GM19455 (cell line): Measurements from ENCODE around the gene USP16.
"Not testable (repeated sequence)": the region's sequence is repeated elsewhere in the genome, so short reads cannot be mapped to it uniquely, and the experiment has no call there.

Experiments
- ATAC-seq: cut with Tn5 transposase; IDR thresholded peaks from one replicate; pipeline ENCODE4 v1.9.1; 2021; ENCODE audit not compliant: unreplicated experiment

The USP16 gene

GRCh38 chr21:29030909-29031308, 6.4 kb downstream of the USP16 start:
- ATAC-seq, result no peak

GRCh38 chr21:29033301-29033700, 8.8 kb downstream of the USP16 start:
- ATAC-seq, result no peak

- no peak for ATAC-seq
Measured at GRCh38 chr21:29033871-29034270, 9.4 kb downstream of the USP16 start.

- no peak for ATAC-seq
Measured at GRCh38 chr21:29034678-29035077, 10.2 kb downstream of the USP16 start.

GRCh38 chr21:29052224-29052623, 27.8 kb downstream of the USP16 start:
- no peak for ATAC-seq

GRCh38 chr21:29053011-29053553, 28.6 kb downstream of the USP16 start:
- no peak for ATAC-seq

GRCh38 chr21:29053656-29054055, 29.2 kb downstream of the USP16 start:
- ATAC-seq, result no peak

- ATAC-seq, result no peak
Measured at GRCh38 chr21:29055080-29055479, 30.6 kb downstream of the USP16 start.

- no peak for ATAC-seq
Measured at GRCh38 chr21:29056005-29056404, 31.5 kb downstream of the USP16 start.

GRCh38 chr21:29056538-29057050, 32.1 kb downstream of the USP16 start:
- ATAC-seq, result no peak

GRCh38 chr21:29064850-29065481, 40.5 kb downstream of the USP16 start:
- ATAC-seq, result peak; percentile 94

- peak; percentile 1 for ATAC-seq
Measured at GRCh38 chr21:29072873-29073221, 48.4 kb downstream of the USP16 start.

GRCh38 chr21:29073222-29074006, 48.9 kb downstream of the USP16 start, which contains the start of gene CCT8:
CCT8 (minus strand) TSS chr21:29073648; CDS start chr21:29073590, 58 bp downstream.
- peak; percentile 93 for ATAC-seq

GRCh38 chr21:29074007-29074376, 49.5 kb downstream of the USP16 start:
- ATAC-seq, result peak; percentile 18

GRCh38 chr21:29074783-29075182, 50.3 kb downstream of the USP16 start:
- no peak for ATAC-seq

- no peak for ATAC-seq
Measured at GRCh38 chr21:29075706-29076466, 51.4 kb downstream of the USP16 start.

- not testable (repeated sequence) for ATAC-seq
Measured at GRCh38 chr21:29076731-29077640, 52.5 kb downstream of the USP16 start.

- ATAC-seq, result no peak
Measured at GRCh38 chr21:29077651-29078090, 53.2 kb downstream of the USP16 start.

- no peak for ATAC-seq
Measured at GRCh38 chr21:29078869-29079767, 54.6 kb downstream of the USP16 start.
